Measurements from ENCODE around the gene RYR2.

RYR2 gene

DNA sequence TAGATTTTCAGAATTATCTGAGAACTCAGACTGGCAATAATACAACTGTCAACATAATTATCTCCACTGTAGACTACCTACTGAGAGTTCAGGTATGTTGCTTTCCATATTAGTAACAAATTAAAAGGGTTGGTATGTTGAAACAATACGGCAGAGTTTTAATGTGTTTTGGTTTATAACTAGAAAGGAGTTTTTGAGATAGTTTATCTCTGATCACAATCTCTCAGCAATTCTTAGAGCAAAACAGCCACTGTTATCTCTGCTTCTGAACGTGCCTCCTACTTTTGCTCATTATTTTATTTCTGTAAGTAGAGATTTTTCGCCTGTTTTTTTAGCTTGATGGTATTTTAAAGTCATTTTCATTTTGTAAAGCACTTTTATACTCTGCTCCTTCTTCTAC lies 730.0 kb downstream of the RYR2 start:
- DNase-seq (ENCODE audit: low read depth, low spot score), result no peak
- no peak overlapping the region for H3K4me3 ChIP-seq (ENCODE audit: low read depth, low read length)
- in situ Hi-C loops (cut with HindIII; ENCODE audit: low sequenced_read_pairs), result no loop called here
- TF ChIP-seq, protein P1, sequence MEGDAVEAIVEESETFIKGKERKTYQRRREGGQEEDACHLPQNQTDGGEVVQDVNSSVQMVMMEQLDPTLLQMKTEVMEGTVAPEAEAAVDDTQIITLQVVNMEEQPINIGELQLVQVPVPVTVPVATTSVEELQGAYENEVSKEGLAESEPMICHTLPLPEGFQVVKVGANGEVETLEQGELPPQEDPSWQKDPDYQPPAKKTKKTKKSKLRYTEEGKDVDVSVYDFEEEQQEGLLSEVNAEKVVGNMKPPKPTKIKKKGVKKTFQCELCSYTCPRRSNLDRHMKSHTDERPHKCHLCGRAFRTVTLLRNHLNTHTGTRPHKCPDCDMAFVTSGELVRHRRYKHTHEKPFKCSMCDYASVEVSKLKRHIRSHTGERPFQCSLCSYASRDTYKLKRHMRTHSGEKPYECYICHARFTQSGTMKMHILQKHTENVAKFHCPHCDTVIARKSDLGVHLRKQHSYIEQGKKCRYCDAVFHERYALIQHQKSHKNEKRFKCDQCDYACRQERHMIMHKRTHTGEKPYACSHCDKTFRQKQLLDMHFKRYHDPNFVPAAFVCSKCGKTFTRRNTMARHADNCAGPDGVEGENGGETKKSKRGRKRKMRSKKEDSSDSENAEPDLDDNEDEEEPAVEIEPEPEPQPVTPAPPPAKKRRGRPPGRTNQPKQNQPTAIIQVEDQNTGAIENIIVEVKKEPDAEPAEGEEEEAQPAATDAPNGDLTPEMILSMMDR (IDR thresholded peaks at IDR 0.05; ENCODE audit: low read depth, low read length), result no peak

DNA sequence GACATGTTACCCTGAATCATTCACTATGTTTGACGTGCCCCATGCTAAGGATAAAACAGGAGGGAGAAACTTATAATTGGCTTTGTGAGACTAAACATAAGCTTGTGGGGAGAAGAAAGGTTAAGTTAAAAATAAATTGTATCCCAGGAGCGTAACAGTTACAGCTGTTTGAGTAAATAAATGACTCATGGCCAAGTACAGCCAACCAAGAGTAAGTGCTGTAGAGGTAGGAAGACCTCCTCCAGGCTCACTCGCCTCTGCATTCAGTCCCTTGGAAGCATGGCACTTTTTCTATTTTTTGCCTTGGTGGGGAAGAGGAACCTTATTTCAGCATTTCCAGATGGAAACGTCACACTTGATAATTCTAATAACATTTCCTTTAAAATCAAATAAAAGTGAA lies 732.3 kb downstream of the RYR2 start:
- DNase-seq (ENCODE audit: low read depth, low spot score), result no peak
- H3K4me3 ChIP-seq (ENCODE audit: low read depth, low read length), result no peak overlapping the region
- in situ Hi-C loops (cut with HindIII; ENCODE audit: low sequenced_read_pairs), result no loop called here
- TF ChIP-seq, protein P1 (IDR thresholded peaks at IDR 0.05; ENCODE audit: low read depth, low read length), result no peak

DNA sequence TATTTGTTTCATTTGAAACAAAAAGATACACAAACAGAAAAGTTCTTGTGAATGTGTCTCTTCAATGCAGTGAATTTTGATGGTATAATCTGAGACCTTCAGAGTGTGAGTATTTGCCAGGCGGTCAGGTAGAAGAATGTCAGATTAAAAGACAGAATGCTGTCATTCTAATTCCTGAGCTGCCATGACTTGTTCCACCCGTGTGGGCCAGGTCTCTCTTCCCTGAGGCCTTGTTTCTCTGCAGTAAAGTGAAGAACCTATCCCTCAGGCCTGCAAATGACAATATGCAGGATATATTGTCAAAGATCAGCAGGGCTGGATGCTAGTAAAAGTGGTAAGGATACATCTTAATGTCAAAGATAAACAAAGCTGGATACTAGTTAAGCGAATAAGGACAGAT lies 737.4 kb downstream of the RYR2 start:
- no peak for DNase-seq (ENCODE audit: low read depth, low spot score)

DNA sequence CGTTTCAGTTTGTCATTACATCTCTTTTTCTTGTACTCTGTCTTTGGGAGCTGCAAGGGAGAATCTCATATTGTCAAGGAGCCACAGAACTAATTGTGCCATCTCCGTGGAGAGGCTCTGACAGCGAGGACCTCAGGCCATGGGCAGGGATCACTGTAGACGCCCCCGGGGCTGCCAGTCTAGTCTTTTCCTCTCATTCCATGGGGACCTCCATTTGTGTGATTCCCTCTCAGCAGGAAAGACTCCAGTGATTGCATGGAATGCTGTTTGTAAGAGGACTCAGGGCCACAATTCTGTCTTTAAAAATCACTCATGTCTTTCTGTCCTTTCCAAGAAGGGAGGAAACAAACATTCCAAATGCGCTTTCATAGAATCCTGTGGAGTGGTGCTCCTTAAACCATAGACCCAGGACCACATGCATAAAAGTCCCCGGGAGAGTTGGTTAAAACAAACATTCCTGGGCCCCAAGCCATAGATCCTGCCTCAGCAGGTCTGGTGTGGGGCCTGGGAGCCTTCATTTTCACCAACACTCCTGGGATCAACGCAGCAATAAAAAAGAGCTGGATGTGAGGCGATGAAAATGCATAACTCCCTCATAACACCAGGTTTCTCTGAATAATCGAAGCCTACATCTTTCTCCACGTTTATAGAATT lies 744.2 kb downstream of the RYR2 start:
- DNase-seq (ENCODE audit: low read depth, low spot score), result no peak
- TF ChIP-seq, protein P1 (IDR thresholded peaks at IDR 0.05; ENCODE audit: low read depth, low read length), result no peak
- no peak overlapping the region for H3K4me3 ChIP-seq (ENCODE audit: low read depth, low read length)
- in situ Hi-C loops (cut with HindIII; ENCODE audit: low sequenced_read_pairs), result no loop called here

More for the DNA sequence above, 737.4 kb downstream of the RYR2 start:
- TF ChIP-seq, protein P1 (IDR thresholded peaks at IDR 0.05; ENCODE audit: low read depth, low read length), result no peak
- H3K4me3 ChIP-seq (ENCODE audit: low read depth, low read length), result no peak overlapping the region
- in situ Hi-C loops (cut with HindIII; ENCODE audit: low sequenced_read_pairs), result no loop called here

DNA sequence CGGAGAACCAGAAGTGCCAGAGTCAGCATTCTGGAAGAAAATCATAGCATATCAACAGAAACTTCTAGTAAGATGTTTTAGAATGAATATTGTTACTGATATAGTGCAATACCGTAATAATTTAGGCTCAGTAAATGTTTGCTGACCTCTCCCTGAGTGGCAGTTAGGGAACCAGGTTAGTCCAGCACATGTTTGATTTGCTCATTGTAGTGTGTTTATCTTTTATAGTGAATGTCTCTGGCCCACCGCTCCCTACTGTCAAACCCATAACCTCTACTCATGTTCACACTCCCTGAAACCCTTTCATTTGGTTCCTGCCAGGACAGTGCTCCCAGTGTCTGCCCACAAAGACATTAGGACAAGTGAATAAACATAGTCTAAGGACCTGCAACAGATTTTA lies 746.1 kb downstream of the RYR2 start:
- in situ Hi-C loops (cut with HindIII; ENCODE audit: low sequenced_read_pairs), result no loop called here
- no peak for DNase-seq (ENCODE audit: low read depth, low spot score)
- TF ChIP-seq, protein P1 (IDR thresholded peaks at IDR 0.05; ENCODE audit: low read depth, low read length), result no peak
- no peak overlapping the region for H3K4me3 ChIP-seq (ENCODE audit: low read depth, low read length)

DNA sequence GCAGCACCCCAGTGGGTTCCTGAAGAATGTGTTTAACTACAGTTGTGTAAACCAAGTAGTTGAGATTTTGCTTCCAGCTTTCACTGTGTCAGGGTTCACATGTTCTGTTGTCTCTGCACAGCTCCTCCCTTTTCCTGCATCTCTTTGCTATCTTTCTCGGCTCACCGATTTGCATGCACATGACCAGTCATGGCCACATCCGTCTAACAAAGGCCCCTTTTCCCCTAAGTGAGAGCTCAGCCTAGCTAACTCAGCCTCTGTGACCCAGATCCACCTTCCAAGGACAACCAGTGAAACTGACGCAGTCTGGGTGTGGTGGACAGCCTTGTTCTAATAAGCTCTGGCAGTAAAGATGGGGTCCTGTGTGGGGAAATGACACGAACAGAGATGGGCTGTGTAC lies 747.6 kb downstream of the RYR2 start:
- in situ Hi-C loops (cut with HindIII; ENCODE audit: low sequenced_read_pairs), result no loop called here
- H3K4me3 ChIP-seq (ENCODE audit: low read depth, low read length), result no peak overlapping the region
- TF ChIP-seq, protein P1 (IDR thresholded peaks at IDR 0.05; ENCODE audit: low read depth, low read length), result no peak
- no peak for DNase-seq (ENCODE audit: low read depth, low spot score)

All from astrocyte of the spinal cord (primary cell).